Endodermal cell (in vitro differentiated cells): ENCODE results near the gene GAB2. TPM values are rescaled to one million over a fixed set of nuclear protein-coding genes. Genes with fewer than 3 reads are reported as not detected.

Source experiments
- DNase-seq: peaks from one replicate; pipeline ENCODE4 v3.0.0-alpha.2; 2017
- H3K27ac ChIP-seq: 2 replicates; pipeline ENCODE4 v1.5.1; 2013; ENCODE audit warnings: mild to moderate bottlenecking, low read depth, low read length, moderate library complexity
- H3K27me3 ChIP-seq: 2 replicates; pipeline ENCODE4 v1.6.1; 2013; ENCODE audit warnings: mild to moderate bottlenecking, low read length, moderate library complexity; ENCODE audit not compliant: insufficient read depth, control insufficient read depth, poor library complexity, severe bottlenecking
- H3K36me3 ChIP-seq: 2 replicates; pipeline ENCODE4 v1.7.0; 2013; ENCODE audit warnings: mild to moderate bottlenecking, low read length, moderate library complexity; ENCODE audit not compliant: control insufficient read depth, insufficient read depth
- H3K4me1 ChIP-seq: one replicate; pipeline ENCODE4 v1.7.0; 2013; ENCODE audit warnings: low read length; ENCODE audit not compliant: control insufficient read depth, insufficient read depth
- H3K4me3 ChIP-seq: 2 replicates; pipeline ENCODE4 v1.5.1; 2013; ENCODE audit warnings: mild to moderate bottlenecking, low read length, moderate library complexity
- H3K9ac ChIP-seq: 2 replicates; pipeline ENCODE4 v1.6.1; 2013; ENCODE audit warnings: mild to moderate bottlenecking, low read length, moderate library complexity; ENCODE audit not compliant: poor library complexity, severe bottlenecking; ENCODE audit errors: extremely low read depth
- H3K9me3 ChIP-seq: 2 replicates; pipeline ENCODE4 v1.6.1; 2013; ENCODE audit warnings: mild to moderate bottlenecking, low read length, moderate library complexity; ENCODE audit not compliant: control insufficient read depth
- H3K27ac Mint-ChIP-seq: 2 replicates; pipeline ENCODE4 v1.8.0; 2020; ENCODE audit warnings: mixed read lengths
- H3K27me3 Mint-ChIP-seq: 2 replicates; pipeline ENCODE4 v1.8.0; 2021; ENCODE audit warnings: mild to moderate bottlenecking, mixed read lengths; ENCODE audit not compliant: insufficient read depth
- H3K36me3 Mint-ChIP-seq: 2 replicates; pipeline ENCODE4 v1.8.0; 2020; ENCODE audit warnings: low read depth, mixed read lengths
- H3K4me1 Mint-ChIP-seq: 2 replicates; pipeline ENCODE4 v1.8.0; 2020; ENCODE audit warnings: mixed read lengths
- H3K4me3 Mint-ChIP-seq: 2 replicates; pipeline ENCODE4 v1.8.0; 2020; ENCODE audit warnings: mild to moderate bottlenecking, moderate library complexity, mixed read lengths
- H3K9me3 Mint-ChIP-seq: 2 replicates; pipeline ENCODE4 v1.8.0; 2020; ENCODE audit warnings: mild to moderate bottlenecking, mixed read lengths
- WGBS, 2 experiments: methylation state at CpG; one replicate each; pipeline versions ENCODE4 v1.1.5 to v1.1.7; 2013; ENCODE audit warnings: missing lambda C conversion rate in 2 of 2, mixed read lengths in 1 of 2; ENCODE audit not compliant: insufficient coverage in 1 of 2, insufficient read length in 1 of 2; 5-methylcytosine and 5-hydroxymethylcytosine counted together
- total RNA-seq, 2 donors: library from RNA; stranded (reverse); fragmentation: NEBNext Ultra II Directional in 1 of 2; extraction: Animal tissue kit (Norgen Biotek cat#: 25700) in 1 of 2; gene quantifications; 2 replicates in 1 of 2; 3 replicates in 1 of 2; pipeline ENCODE4 v1.2.1, GENCODE V29; 2021
- TF ChIP-seq, protein P1 (sequence below): fragments of 200-600 bp; sonication (generic); conservative IDR thresholded peaks from 2 replicates; pipeline ENCODE4 v1.5.0; 2021; ENCODE audit warnings: antibody characterized with exemption, mild to moderate bottlenecking

Gene GAB2
- total RNA-seq, 2 donors from 2014 or later, result 26.9 to 62.8 TPM

DNA sequence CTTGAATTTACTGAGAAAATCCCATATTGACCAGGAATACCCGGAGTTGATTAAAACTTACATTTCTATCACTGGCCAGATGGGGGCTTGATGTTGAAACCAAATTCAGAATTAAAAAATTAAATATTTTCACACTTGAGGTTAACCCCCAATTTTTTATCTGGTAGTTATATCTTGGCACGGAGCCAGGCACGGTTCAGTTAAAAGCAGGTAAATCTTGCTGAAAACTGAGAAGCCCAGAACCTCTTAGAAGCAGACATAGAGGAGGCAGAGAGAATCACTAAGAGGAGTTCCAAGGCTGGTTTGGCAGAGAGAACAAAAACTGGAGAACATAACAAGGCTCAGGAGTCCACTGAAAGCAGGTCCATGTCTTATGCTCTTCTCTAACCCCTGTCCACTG is 151.2 kb downstream of the GAB2 start:
- no peak for DNase-seq
- no peak overlapping the region for H3K27ac Mint-ChIP-seq
- Histone ChIP-seq H3K4me1 (peaks cover 3% of the 10 kb centered on the region), H3K9me3 (peaks cover 9% of the 10 kb centered on the region), H3K9ac (no peak overlapping the region), H3K4me3 (no peak overlapping the region), H3K36me3 (peaks cover 19% of the 10 kb centered on the region), H3K27me3 (no peaks in the 10 kb centered on the region), H3K27ac (no peak overlapping the region)
- no peaks in the 10 kb centered on the region for H3K27me3 Mint-ChIP-seq
- H3K4me1 Mint-ChIP-seq, result peaks cover 12% of the 10 kb centered on the region
- H3K4me3 Mint-ChIP-seq, result no peak overlapping the region
- TF ChIP-seq, protein P1, sequence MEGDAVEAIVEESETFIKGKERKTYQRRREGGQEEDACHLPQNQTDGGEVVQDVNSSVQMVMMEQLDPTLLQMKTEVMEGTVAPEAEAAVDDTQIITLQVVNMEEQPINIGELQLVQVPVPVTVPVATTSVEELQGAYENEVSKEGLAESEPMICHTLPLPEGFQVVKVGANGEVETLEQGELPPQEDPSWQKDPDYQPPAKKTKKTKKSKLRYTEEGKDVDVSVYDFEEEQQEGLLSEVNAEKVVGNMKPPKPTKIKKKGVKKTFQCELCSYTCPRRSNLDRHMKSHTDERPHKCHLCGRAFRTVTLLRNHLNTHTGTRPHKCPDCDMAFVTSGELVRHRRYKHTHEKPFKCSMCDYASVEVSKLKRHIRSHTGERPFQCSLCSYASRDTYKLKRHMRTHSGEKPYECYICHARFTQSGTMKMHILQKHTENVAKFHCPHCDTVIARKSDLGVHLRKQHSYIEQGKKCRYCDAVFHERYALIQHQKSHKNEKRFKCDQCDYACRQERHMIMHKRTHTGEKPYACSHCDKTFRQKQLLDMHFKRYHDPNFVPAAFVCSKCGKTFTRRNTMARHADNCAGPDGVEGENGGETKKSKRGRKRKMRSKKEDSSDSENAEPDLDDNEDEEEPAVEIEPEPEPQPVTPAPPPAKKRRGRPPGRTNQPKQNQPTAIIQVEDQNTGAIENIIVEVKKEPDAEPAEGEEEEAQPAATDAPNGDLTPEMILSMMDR, result peak; percentile 15
- peaks cover 9% of the 10 kb centered on the region for H3K36me3 Mint-ChIP-seq
- peaks cover 3% of the 10 kb centered on the region for H3K9me3 Mint-ChIP-seq
- 97 to 100% methylated on average over 3 of the region's 3 CpGs for WGBS, 2 experiments

DNA sequence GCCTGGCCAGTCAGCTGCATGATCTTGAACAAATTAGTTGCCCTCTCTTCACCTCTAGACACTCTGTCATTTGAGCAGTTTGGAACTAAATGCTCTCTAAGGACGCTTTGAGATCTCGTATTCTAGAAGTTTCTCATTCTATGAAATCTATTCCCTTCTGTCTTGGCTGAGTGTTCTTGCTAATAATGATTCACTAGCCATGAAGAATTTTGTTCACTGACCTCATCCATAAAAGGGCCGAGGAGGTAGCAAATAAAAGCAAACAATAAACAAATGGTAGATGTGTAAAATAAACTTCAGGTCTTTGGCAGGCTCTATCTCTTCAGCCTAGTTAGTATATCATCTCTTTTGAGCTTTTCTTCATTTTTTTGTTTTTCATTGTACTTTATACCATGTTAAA is 152.3 kb downstream of the GAB2 start:
- Histone ChIP-seq H3K27ac (no peak overlapping the region), H3K4me3 (no peak overlapping the region), H3K36me3 (peaks cover 8% of the 10 kb centered on the region), H3K4me1 (peaks cover 3% of the 10 kb centered on the region), H3K27me3 (no peaks in the 10 kb centered on the region), H3K9ac (no peak overlapping the region), H3K9me3 (no peaks in the 10 kb centered on the region)
- H3K4me3 Mint-ChIP-seq, result no peak overlapping the region
- no peaks in the 10 kb centered on the region for H3K36me3 Mint-ChIP-seq
- TF ChIP-seq, protein P1, result no peak
- 60 to 100% methylated on average over 1 to 3 of the region's 3 CpGs for WGBS, 2 experiments
- no peaks in the 10 kb centered on the region for H3K27me3 Mint-ChIP-seq
- H3K27ac Mint-ChIP-seq, result no peak overlapping the region
- no peaks in the 10 kb centered on the region for H3K9me3 Mint-ChIP-seq
- H3K4me1 Mint-ChIP-seq, result peaks cover 16% of the 10 kb centered on the region
- no peak for DNase-seq

DNA sequence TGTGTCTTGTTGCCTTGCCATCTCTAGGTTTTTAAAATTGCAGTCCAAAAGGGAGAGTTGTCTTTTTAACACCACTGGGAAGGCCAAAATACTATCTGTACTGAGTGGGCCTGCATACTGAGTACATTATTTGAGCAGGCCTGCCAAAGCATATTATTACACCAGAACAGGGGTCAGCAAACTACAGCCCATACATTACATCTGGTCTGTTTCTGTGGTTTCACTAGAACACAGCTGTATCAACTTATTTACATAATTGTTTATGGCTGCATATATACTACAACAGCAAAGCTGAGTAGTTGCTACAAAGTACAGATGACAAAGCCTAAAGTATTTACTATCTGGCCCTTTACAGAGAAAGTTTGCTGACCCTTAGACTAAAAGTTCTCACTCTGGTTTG is 154.9 kb downstream of the GAB2 start:
- H3K27ac ChIP-seq, result no peak overlapping the region
- H3K4me1 Mint-ChIP-seq, result peaks cover 16% of the 10 kb centered on the region
- no peak for DNase-seq
- no peaks in the 10 kb centered on the region for H3K27me3 ChIP-seq
- no peaks in the 10 kb centered on the region for H3K27me3 Mint-ChIP-seq
- H3K27ac Mint-ChIP-seq, result no peak overlapping the region
- no peak overlapping the region for H3K4me3 ChIP-seq
- no peak overlapping the region for H3K9ac ChIP-seq
- TF ChIP-seq, protein P1, result no peak
- H3K9me3 ChIP-seq, result no peaks in the 10 kb centered on the region
- no peaks in the 10 kb centered on the region for H3K9me3 Mint-ChIP-seq
- H3K36me3 ChIP-seq, result no peaks in the 10 kb centered on the region
- no peak overlapping the region for H3K4me3 Mint-ChIP-seq
- H3K4me1 ChIP-seq, result peaks cover 3% of the 10 kb centered on the region
- no peaks in the 10 kb centered on the region for H3K36me3 Mint-ChIP-seq
